B cell (primary cell): ENCODE results near the gene FADS6. TPM values are rescaled to one million over a fixed set of nuclear protein-coding genes. Genes with fewer than 3 reads are reported as not detected.
"Not testable (repeated sequence)": the region's sequence is repeated elsewhere in the genome, so short reads cannot be mapped to it uniquely, and the experiment has no call there.

ENCODE experiments used
- ATAC-seq: fragments of 200-7000 bp; cut with Tn5 transposase; one replicate; pipeline ENCODE4 v1.10.0; 2021; ENCODE audit warnings: low read depth, mild to moderate bottlenecking, moderate number of reproducible peaks, moderate library complexity
- CTCF ChIA-PET: fragments of 350-600 bp; sonication (Branson Sonifier 250); formaldehyde crosslinking; loops from one replicate; lab custom pipeline; 2021; ENCODE audit warnings: antibody characterized with exemption, inconsistent platforms; lab: Charles Lee
- POLR2A ChIA-PET: fragments of 350-600 bp; sonication (Branson Sonifier 250); formaldehyde crosslinking; loops from one replicate; lab custom pipeline; 2021; ENCODE audit warnings: antibody characterized with exemption; lab: Charles Lee
- DNase-seq: peaks from one replicate; pipeline ENCODE4 v3.0.0; 2013
- H2AFZ ChIP-seq: 2 replicates; pipeline ENCODE4 v1.6.1; 2012; ENCODE audit warnings: mild to moderate bottlenecking, low read depth, low read length; ENCODE audit not compliant: insufficient read depth, poor library complexity, severe bottlenecking
- H3K27ac ChIP-seq, 2 donors: 1 replicate in 1 of 2; 2 replicates in 1 of 2; pipeline ENCODE4 v1.5.1; 2012 to 2013; ENCODE audit warnings: low read length in 2 of 2, mild to moderate bottlenecking in 2 of 2, moderate library complexity in 1 of 2
- H3K27me3 ChIP-seq, 4 experiments: fragments of 200-600 bp in 1 of 4; sonication (generic) in 1 of 4; replicated peaks in 1 of 4; 1 replicate in 2 of 4; 2 replicates in 2 of 4; pipeline versions ENCODE4 v1.6.1 to v1.7.0; 2013 to 2016; ENCODE audit warnings: low read length in 3 of 4, mild to moderate bottlenecking in 2 of 4, mixed read lengths in 1 of 4, moderate library complexity in 1 of 4; ENCODE audit not compliant: insufficient read depth in 4 of 4, control insufficient read depth in 3 of 4; ENCODE audit errors: control extremely low read depth in 1 of 4
- H3K36me3 ChIP-seq, 2 experiments: replicated peaks in 1 of 2; 1 replicate in 1 of 2; 2 replicates in 1 of 2; pipeline versions ENCODE4 v1.6.1 to v1.7.1; 2013; ENCODE audit warnings: low read length in 1 of 2; ENCODE audit not compliant: insufficient read depth in 2 of 2, control insufficient read depth in 1 of 2; ENCODE audit errors: control extremely low read depth in 1 of 2, extremely low read depth in 1 of 2
- H3K4me1 ChIP-seq, 2 donors: fragments of 200-600 bp in 1 of 2; sonication (generic) in 1 of 2; 1 replicate in 1 of 2; 2 replicates in 1 of 2; pipeline versions ENCODE4 v1.5.1 to v1.6.1; 2013 to 2017; ENCODE audit warnings: low read length in 2 of 2; ENCODE audit not compliant: control insufficient read depth in 2 of 2, insufficient read depth in 2 of 2
- H3K4me2 ChIP-seq: replicated peaks from 2 replicates; pipeline ENCODE3; 2012; ENCODE audit warnings: mild to moderate bottlenecking, low read depth, low read length; ENCODE audit not compliant: poor library complexity, severe bottlenecking
- H3K4me3 ChIP-seq, 5 experiments: fragments of 200-600 bp in 1 of 5; sonication (generic) in 1 of 5; 1 replicate in 3 of 5; 2 replicates in 2 of 5; pipeline versions ENCODE4 v1.5.1 to v1.7.0; 2011 to 2016; ENCODE audit warnings: low read length in 4 of 5, mild to moderate bottlenecking in 4 of 5, low read depth in 2 of 5, control low read depth in 1 of 5, moderate library complexity in 1 of 5; ENCODE audit not compliant: insufficient read depth in 1 of 5; ENCODE audit errors: control extremely low read depth in 1 of 5, extremely low read depth in 1 of 5
- H3K79me2 ChIP-seq: fragments of 200-600 bp; sonication (generic); one replicate; pipeline ENCODE4 v1.6.0; 2016; ENCODE audit warnings: low read length; ENCODE audit not compliant: control insufficient read depth, insufficient read depth
- H3K9ac ChIP-seq: fragments of 200-600 bp; sonication (generic); 2 replicates; pipeline ENCODE4 v1.6.1; 2017; ENCODE audit warnings: mild to moderate bottlenecking, low read length, moderate library complexity
- H3K9me3 ChIP-seq, 3 donors: one replicate each; pipeline versions ENCODE4 v1.6.1 to v1.7.1; 2013; ENCODE audit warnings: low read length in 2 of 3; ENCODE audit not compliant: control insufficient read depth in 2 of 3, insufficient read depth in 1 of 3; ENCODE audit errors: control extremely low read depth in 1 of 3
- H4K20me1 ChIP-seq: 2 replicates; pipeline ENCODE4 v1.6.0; 2012; ENCODE audit warnings: mild to moderate bottlenecking, low read length; ENCODE audit not compliant: insufficient read depth, control insufficient read depth, poor library complexity, severe bottlenecking
- H3K27ac Mint-ChIP-seq: one replicate; pipeline ENCODE4 v1.8.0; 2021; ENCODE audit warnings: mixed read lengths
- H3K27me3 Mint-ChIP-seq: one replicate; pipeline ENCODE4 v1.8.0; 2021; ENCODE audit warnings: mixed read lengths
- H3K4me1 Mint-ChIP-seq: one replicate; pipeline ENCODE4 v1.8.0; 2021; ENCODE audit warnings: mixed read lengths
- H3K4me3 Mint-ChIP-seq: one replicate; pipeline ENCODE4 v1.8.0; 2021; ENCODE audit warnings: mixed read lengths
- H3K9me3 Mint-ChIP-seq: one replicate; pipeline ENCODE4 v1.8.0; 2022; ENCODE audit warnings: mixed read lengths; ENCODE audit not compliant: insufficient read depth
- CTCF ChIP-seq: fragments of 200-600 bp; IDR thresholded peaks from one replicate; pipeline ENCODE4 v1.8.0; 2022; ENCODE audit warnings: antibody characterized with exemption, mild to moderate bottlenecking
- EZH2 ChIP-seq: IDR thresholded peaks from 2 replicates; pipeline ENCODE4 v1.6.1; 2012; ENCODE audit warnings: borderline replicate concordance, low read depth, mild to moderate bottlenecking, moderate library complexity, low read length; ENCODE audit not compliant: insufficient read depth, poor library complexity, severe bottlenecking
- WGBS: methylation state at CpG from one replicate; pipeline ENCODE4 v1.1.5; 2013; ENCODE audit warnings: missing lambda C conversion rate; ENCODE audit not compliant: insufficient coverage; 5-methylcytosine and 5-hydroxymethylcytosine counted together
- intact Hi-C: fragments of 100-400 bp; cut with micrococcal nuclease; formaldehyde crosslinking; loops from one replicate; pipeline ENCODE4 v1.10.0; 2022
- polyA plus RNA-seq: library from polyadenylated mRNA; depleted of rRNA; stranded (reverse); fragments of >200 nt; gene quantifications from 2 replicates; pipeline ENCODE4 v1.2.3, GENCODE V29; 2012
- total RNA-seq, 2 donors: library from RNA; stranded (reverse); fragments of 120-200 nt in 1 of 2; gene quantifications; 1 replicate in 1 of 2; 2 replicates in 1 of 2; pipeline versions ENCODE4 v1.2.3 to v1.2.4, GENCODE V29; 2013 to 2022

FADS6 gene
- total and polyA plus RNA-seq, 2 donors (not counting 1 experiment from before 2014, with no cell fraction given): not detected

- H3K27ac ChIP-seq, H3K4me3 ChIP-seq, H3K27me3 Mint-ChIP-seq, H3K4me2 ChIP-seq, H3K27me3 ChIP-seq, ATAC-seq, H3K36me3 ChIP-seq, H3K9me3 Mint-ChIP-seq, H4K20me1 ChIP-seq, H3K4me3 Mint-ChIP-seq, H2AFZ ChIP-seq, H3K27ac Mint-ChIP-seq, H3K9me3 ChIP-seq, H3K9ac ChIP-seq, intact Hi-C loops, H3K79me2 ChIP-seq, DNase-seq: not testable (repeated sequence)
- WGBS: 95% methylated on average over 8 of the region's 9 CpGs
- ChIA-PET CTCF (interaction anchor here (0.9 to 6.2 kb wide), 5 partner anchors 9 to 213 kb away, joined by 3 to 54 read pairs (median 4); partner anchors contain the start of gene GRIN2C), POLR2A (interaction anchor here (0.6 kb wide), 1 partner anchor 125 kb away, joined by 5 read pairs; no protein-coding TSS in a partner anchor)
- H3K4me1 ChIP-seq: peaks cover 12 to 15% of the 10 kb centered on the region in 2 donors
- peaks cover 12% of the 10 kb centered on the region for H3K4me1 Mint-ChIP-seq
Measured at GRCh38 chr17:74870028-74870427, 23.4 kb downstream of the FADS6 start.

GRCh38 chr17:74868908-74869255 is 24.6 kb downstream of the FADS6 start:
- WGBS: 93% methylated on average over 6 of the region's 6 CpGs
- Histone ChIP-seq H3K4me3 (no peak overlapping the region), H2AFZ (no peak overlapping the region), H3K79me2 (peaks cover 8% of the 10 kb centered on the region), H4K20me1 (no peaks in the 10 kb centered on the region), H3K4me2 (no peak overlapping the region), H3K27ac (no peak overlapping the region), H3K36me3 (no peaks in the 10 kb centered on the region), H3K9me3 (no peaks in the 10 kb centered on the region), H3K27me3 (peaks cover 0 to 6% (median 0%) of the 10 kb centered on the region in 4 experiments), H3K4me1 (peaks cover 10 to 18% of the 10 kb centered on the region in 2 donors), H3K9ac (no peak overlapping the region)
- Mint-ChIP-seq H3K9me3 (no peaks in the 10 kb centered on the region), H3K4me1 (peaks cover 12% of the 10 kb centered on the region), H3K27me3 (no peaks in the 10 kb centered on the region), H3K4me3 (no peak overlapping the region), H3K27ac (no peak overlapping the region)
- DNase-seq (no peak), ATAC-seq (no peak)
- TF ChIP-seq CTCF: no peak
- no peak for TF ChIP-seq EZH2
- CTCF ChIA-PET: interaction anchor here (0.9 kb wide), 1 partner anchor 131 kb away, joined by 4 read pairs; no protein-coding TSS in a partner anchor
- intact Hi-C loops: no loop called here
- POLR2A ChIA-PET: no interaction called here
